HepG2 (cell line): Measurements from ENCODE around the gene TMEM87B. TPM values are rescaled to one million over a fixed set of nuclear protein-coding genes. Genes with fewer than 3 reads are reported as not detected.

Source experiments
- ATAC-seq: fragments of 200-7000 bp; cut with Tn5 transposase; 3 replicates; pipeline ENCODE4 v1.9.1; 2020; ENCODE audit warnings: mild to moderate bottlenecking, moderate library complexity
- BruUV-seq: library from RNA; stranded (reverse); fragments of 400-500 nt; replicated peaks from 2 replicates; lab custom pipeline; 2021; lab: Mats Ljungman, UMichigan
- CTCF ChIA-PET: fragments of 300-600 bp; formaldehyde crosslinking; extraction: SDS; loops from one replicate; lab custom pipeline; 2021; ENCODE audit warnings: low total read pairs, inconsistent platforms, low intra/inter-chr PET ratio; lab: Yijun Ruan, JAX
- POLR2A ChIA-PET: fragments of 350-600 bp; sonication (Branson Sonifier 250); formaldehyde crosslinking; loops from one replicate; lab custom pipeline; 2020; ENCODE audit warnings: antibody characterized with exemption, inconsistent platforms; lab: Yijun Ruan, JAX
- DNase-seq: peaks from one replicate; pipeline ENCODE4 v3.0.0-alpha.2; 2015; ENCODE audit warnings: low spot score
- FAIRE-seq: peaks from 3 replicates; lab custom pipeline; 2011; peaks lifted over from hg19 to GRCh38; lab: Jason Lieb, UNC
- H2AFZ ChIP-seq: one replicate; pipeline ENCODE4 v1.6.1; 2011; ENCODE audit warnings: low read length, inconsistent platforms
- H3K27ac ChIP-seq: fragments of 300-600 bp; 3 replicates; pipeline ENCODE4 v1.8.0; 2011; ENCODE audit warnings: mixed run types, mild to moderate bottlenecking, mixed read lengths, low read length, inconsistent platforms; ENCODE audit not compliant: insufficient read depth; ENCODE audit errors: extremely low read length
- H3K27me3 ChIP-seq, 2 experiments: fragments of 200-600 bp in 1 of 2; 2 replicates in 1 of 2; 3 replicates in 1 of 2; pipeline versions ENCODE4 v1.6.0 to v1.8.0; 2011; ENCODE audit warnings: low read length in 2 of 2, mild to moderate bottlenecking in 2 of 2, moderate library complexity in 2 of 2, inconsistent platforms in 1 of 2; ENCODE audit not compliant: insufficient read depth in 2 of 2, control insufficient read depth in 1 of 2
- H3K36me3 ChIP-seq, 2 experiments: fragments of 200-600 bp in 1 of 2; replicated peaks in 1 of 2; 2 replicates in 1 of 2; 3 replicates in 1 of 2; pipeline versions ENCODE4 v1.5.1 to v1.8.0; 2011; ENCODE audit warnings: low read length in 2 of 2, inconsistent platforms in 1 of 2; ENCODE audit not compliant: insufficient read depth in 2 of 2, control insufficient read depth in 1 of 2
- H3K4me1 ChIP-seq: 2 replicates; pipeline ENCODE4 v1.5.1; 2012; ENCODE audit warnings: low read length, inconsistent platforms; ENCODE audit not compliant: insufficient read depth
- H3K4me2 ChIP-seq: 2 replicates; pipeline ENCODE4 v1.6.0; 2011; ENCODE audit warnings: low read depth, low read length, inconsistent platforms
- H3K4me3 ChIP-seq, 3 experiments: fragments of 200-600 bp in 1 of 3; sonication (generic), shearing (Covaris generic) in 1 of 3; replicated peaks in 1 of 3; 2 replicates each; pipeline ENCODE4 v1.5.1; 2011 to 2016; ENCODE audit warnings: low read length in 3 of 3, inconsistent platforms in 2 of 3, low read depth in 2 of 3, mild to moderate bottlenecking in 2 of 3, control low read depth in 1 of 3, mixed read lengths in 1 of 3; ENCODE audit not compliant: insufficient read depth in 1 of 3
- H3K79me2 ChIP-seq: one replicate; pipeline ENCODE4 v1.6.1; 2011; ENCODE audit warnings: low read length, inconsistent platforms; ENCODE audit not compliant: insufficient read depth
- H3K9ac ChIP-seq: 2 replicates; pipeline ENCODE4 v1.6.0; 2011; ENCODE audit warnings: mild to moderate bottlenecking, low read depth, low read length, inconsistent platforms; ENCODE audit not compliant: insufficient read depth
- H3K9me3 ChIP-seq: 2 replicates; pipeline ENCODE4 v1.5.1; 2012; ENCODE audit warnings: mild to moderate bottlenecking, low read length
- H4K20me1 ChIP-seq: 2 replicates; pipeline ENCODE4 v1.6.0; 2011; ENCODE audit warnings: inconsistent platforms, mild to moderate bottlenecking, low read length, moderate library complexity; ENCODE audit not compliant: insufficient read depth
- GTF3A ChIP-seq: sonication (generic); formaldehyde crosslinking; conservative IDR thresholded peaks from 2 replicates; pipeline ENCODE4 v1.4.0; 2020; ENCODE audit warnings: mild to moderate bottlenecking, missing genetic modification reagents
- HOXA7 ChIP-seq: sonication (generic); formaldehyde crosslinking; IDR thresholded peaks from 2 replicates; pipeline ENCODE4 v1.8.1; 2022; ENCODE audit warnings: mild to moderate bottlenecking, missing genetic modification reagents, moderate library complexity
- MYC ChIP-seq: sonication (generic); formaldehyde crosslinking; IDR thresholded peaks from 2 replicates; pipeline ENCODE4 v1.9.0; 2021; ENCODE audit warnings: missing genetic modification reagents, borderline replicate concordance
- RORA ChIP-seq: sonication (generic); formaldehyde crosslinking; IDR thresholded peaks from 2 replicates; pipeline ENCODE4 v1.5.0; 2020; ENCODE audit warnings: mild to moderate bottlenecking, missing genetic modification reagents, moderate library complexity
- TRAFD1 ChIP-seq: sonication (generic); formaldehyde crosslinking; IDR thresholded peaks from 2 replicates; pipeline ENCODE4 v1.5.1; 2020; ENCODE audit warnings: missing genetic modification reagents, mild to moderate bottlenecking, borderline replicate concordance
- ZBTB40 ChIP-seq, 2 experiments: fragments of 450-650 bp in 1 of 2; sonication (generic) in 1 of 2; formaldehyde crosslinking in 1 of 2; IDR thresholded peaks; 2 replicates each; pipeline versions ENCODE4 v1.6.1 to v1.8.0; 2016 to 2022; ENCODE audit warnings: antibody characterized with exemption in 1 of 2, mild to moderate bottlenecking in 1 of 2, missing genetic modification reagents in 1 of 2
- ZBTB8A ChIP-seq: sonication (generic); formaldehyde crosslinking; IDR thresholded peaks from 2 replicates; pipeline ENCODE4 v1.4.0; 2020; ENCODE audit warnings: mild to moderate bottlenecking, low read depth, missing genetic modification reagents, borderline replicate concordance
- WGBS: methylation state at CpG from one replicate; pipeline ENCODE4 v1.1.6; 2017; ENCODE audit warnings: low lambda C conversion rate; 5-methylcytosine and 5-hydroxymethylcytosine counted together
- in situ Hi-C: cut with HindIII; loops from 2 replicates; pipeline ENCODE4 v1.10.0; 2017; ENCODE audit warnings: low pct_unique_long_range_greater_than_20kb; ENCODE audit not compliant: extremely low pct_ligation_motif_present
- intact Hi-C: fragments of 100-400 bp; cut with micrococcal nuclease; formaldehyde crosslinking; loops from one replicate; pipeline ENCODE4 v1.10.0; 2022; ENCODE audit not compliant: unreplicated experiment
- polyA plus RNA-seq, 8 experiments: library from polyadenylated mRNA; depleted of rRNA in 3 of 8; stranded (reverse) in 7 of 8; unstranded in 1 of 8; fragments of >200 nt; fragmentation: Illumina TruSeq in 4 of 8; extraction: Trizol in 4 of 8; gene quantifications; 2 replicates each; pipeline versions ENCODE4 v1.2.1 to v1.2.3, GENCODE V29; 2011 to 2016; ENCODE audit warnings: low read depth in 4 of 8, missing spikeins in 1 of 8, mixed read lengths in 1 of 8; ENCODE audit not compliant: insufficient read depth in 1 of 8
- total RNA-seq, 5 experiments: library from RNA; depleted of rRNA; stranded (reverse); fragments of >200 nt; fragmentation: Illumina TruSeq; extraction: Trizol; gene quantifications; 2 replicates each; pipeline ENCODE4 v1.2.3, GENCODE V29; 2016; ENCODE audit warnings: low read depth in 1 of 5

The TMEM87B gene
- total and polyA plus RNA-seq, 2 of the 13 experiments (the other 11 are each of a cell fraction or from before 2014, with no cell fraction given) = 15.1 to 16.2 TPM

DNA sequence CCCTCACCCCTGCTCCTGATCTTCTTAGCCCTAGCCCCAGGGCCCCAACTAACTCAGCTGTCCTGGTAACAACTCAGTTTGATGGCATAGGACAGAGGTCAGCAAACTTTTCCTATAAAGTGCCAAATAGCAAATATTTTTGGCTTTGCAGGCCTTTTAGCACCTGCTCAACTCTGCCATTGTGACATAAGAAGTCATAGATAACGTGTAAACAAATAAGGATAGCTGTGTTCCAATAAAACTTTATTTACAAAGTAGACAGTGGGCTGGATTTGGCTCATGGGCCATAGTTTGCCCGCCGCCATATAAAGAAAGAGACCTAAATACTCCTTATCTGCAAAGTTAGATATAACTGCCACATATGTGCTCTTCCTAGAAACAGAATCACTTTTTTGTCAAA is 27.3 kb upstream of the TMEM87B start:
- TF ChIP-seq TRAFD1 (CRISPR knock-in tag) = no peak
- TF ChIP-seq HOXA7 (CRISPR knock-in tag) = no peak
- peak; percentile 24; the same call in 1 of the 2 replicates for TF ChIP-seq ZBTB40 (IDR thresholded peaks at IDR 0.05)
- peak; percentile 75 for TF ChIP-seq ZBTB40 (CRISPR knock-in tag; IDR thresholded peaks at IDR 0.05)
- TF ChIP-seq GTF3A (CRISPR knock-in tag) = no peak
- no peak for TF ChIP-seq RORA (CRISPR knock-in tag)
- TF ChIP-seq ZBTB8A = no peak
- no peak for TF ChIP-seq MYC (CRISPR knock-in tag)
- BruUV-seq = no TSS peak
- no peak overlapping the region for H3K4me2 ChIP-seq
- H4K20me1 ChIP-seq = no peaks in the 10 kb centered on the region
- 98% methylated on average over 3 of the region's 3 CpGs for WGBS
- no peak for ATAC-seq
- no peaks in the 10 kb centered on the region for H3K9me3 ChIP-seq
- ChIA-PET POLR2A (interaction anchor here (2.0 kb wide), 1 partner anchor 130 kb away, joined by 4 read pairs; no protein-coding TSS in a partner anchor), CTCF (no interaction called here)
- H2AFZ ChIP-seq = no peak overlapping the region
- in situ Hi-C loops = no loop called here
- H3K9ac ChIP-seq = no peak overlapping the region
- no peak for FAIRE-seq
- no peak for DNase-seq
- peaks cover 15 to 29% of the 10 kb centered on the region in 2 experiments for H3K36me3 ChIP-seq
- H3K79me2 ChIP-seq = no peaks in the 10 kb centered on the region
- no peaks in the 10 kb centered on the region for H3K27me3 ChIP-seq
- intact Hi-C loops = no loop called here
- no peak overlapping the region for H3K4me3 ChIP-seq
- peaks cover 14% of the 10 kb centered on the region for H3K4me1 ChIP-seq
- no peak overlapping the region for H3K27ac ChIP-seq
